ENCODE data around the gene UBE2H.
"Not testable (repeated sequence)": the region's sequence is repeated elsewhere in the genome, so short reads cannot be mapped to it uniquely, and the experiment has no call there.

UBE2H gene

DNA sequence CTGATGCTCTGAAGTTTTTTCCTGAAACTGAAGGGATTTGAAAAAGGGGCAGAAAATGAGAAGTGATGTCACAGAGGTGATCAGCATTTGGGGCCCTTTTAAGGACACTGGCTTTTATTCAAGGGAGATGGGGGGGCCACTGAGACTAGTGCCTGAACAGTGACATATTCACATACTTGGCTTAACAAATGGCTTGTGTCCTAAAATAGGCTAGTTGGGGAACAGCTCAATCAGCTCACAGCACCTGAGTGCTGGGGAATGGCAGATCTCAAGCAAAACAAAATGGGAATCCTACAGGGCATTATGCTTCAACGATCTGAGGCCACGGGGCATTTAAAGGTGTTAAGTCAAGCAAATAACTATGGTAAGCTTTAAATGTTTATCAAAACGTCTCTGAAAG, 90.1 kb downstream of the UBE2H start:
- no peak overlapping the region for H3K4me3 ChIP-seq (ENCODE audit: low read length)
- no peak for TF ChIP-seq ZNF274 (IDR thresholded peaks at IDR 0.05; ENCODE audit: low read depth, low read length)

DNA sequence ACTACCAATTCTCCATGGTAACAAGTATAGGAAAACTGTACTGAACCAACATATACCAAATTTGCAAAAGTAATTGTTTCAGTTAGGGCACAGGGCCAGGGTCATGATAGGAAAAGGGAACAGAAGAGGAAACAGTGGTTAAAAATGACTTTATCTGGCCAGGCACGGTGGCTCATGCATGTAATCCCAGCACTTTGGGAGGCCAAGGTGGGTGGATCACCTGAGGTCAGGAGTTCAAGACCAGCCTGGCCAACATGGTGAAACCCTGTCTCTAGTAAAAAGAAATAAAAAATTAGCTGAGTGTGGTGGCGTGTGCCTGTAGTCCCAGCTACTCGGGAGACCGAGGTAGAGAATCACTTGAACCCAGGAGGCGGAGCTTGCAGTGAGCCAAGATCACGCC, 92.0 kb downstream of the UBE2H start:
- not testable (repeated sequence) for H3K4me3 ChIP-seq (ENCODE audit: low read length)

DNA sequence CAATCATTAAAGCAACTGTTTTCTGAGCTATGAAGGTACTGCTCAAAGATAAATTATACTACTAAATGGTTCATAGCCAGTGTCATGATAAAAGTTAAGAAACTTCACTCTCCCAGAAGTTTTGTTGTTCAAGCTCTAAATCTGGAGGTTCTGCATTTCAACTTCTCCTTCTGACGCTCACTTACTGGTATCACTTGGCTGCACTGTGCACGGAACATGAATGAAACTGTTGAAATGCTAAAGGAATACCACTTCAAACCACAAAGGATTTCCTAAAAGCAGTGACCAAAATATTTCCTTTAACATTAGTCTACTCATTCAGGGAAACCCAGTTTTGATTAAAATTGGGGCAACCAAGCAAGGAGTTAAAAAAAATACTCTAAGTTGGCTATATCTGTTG, 93.6 kb downstream of the UBE2H start:
- H3K4me3 ChIP-seq (ENCODE audit: low read length), result no peak overlapping the region
- no peak for TF ChIP-seq ZNF274 (IDR thresholded peaks at IDR 0.05; ENCODE audit: low read depth, low read length)

DNA sequence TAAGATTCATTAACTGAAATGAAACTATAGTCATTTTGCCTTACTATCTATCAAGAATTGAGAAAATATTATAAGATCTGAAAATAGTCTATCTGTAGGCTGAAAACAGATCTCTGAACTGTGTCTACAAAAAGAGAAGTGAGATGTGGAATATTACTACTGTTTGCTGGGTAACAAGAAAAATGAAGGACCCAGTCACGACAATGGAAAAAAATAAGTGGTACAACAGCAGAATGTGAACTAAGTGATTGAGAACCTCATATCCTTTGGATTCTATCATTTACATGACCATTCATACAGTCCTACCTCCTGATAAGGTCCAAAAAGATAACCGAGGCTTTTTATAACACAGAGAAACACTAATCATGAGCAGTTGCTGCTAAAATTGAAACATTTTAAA, 94.3 kb downstream of the UBE2H start:
- H3K4me3 ChIP-seq (ENCODE audit: low read length), result no peak overlapping the region
- no peak for TF ChIP-seq ZNF274 (IDR thresholded peaks at IDR 0.05; ENCODE audit: low read depth, low read length)

DNA sequence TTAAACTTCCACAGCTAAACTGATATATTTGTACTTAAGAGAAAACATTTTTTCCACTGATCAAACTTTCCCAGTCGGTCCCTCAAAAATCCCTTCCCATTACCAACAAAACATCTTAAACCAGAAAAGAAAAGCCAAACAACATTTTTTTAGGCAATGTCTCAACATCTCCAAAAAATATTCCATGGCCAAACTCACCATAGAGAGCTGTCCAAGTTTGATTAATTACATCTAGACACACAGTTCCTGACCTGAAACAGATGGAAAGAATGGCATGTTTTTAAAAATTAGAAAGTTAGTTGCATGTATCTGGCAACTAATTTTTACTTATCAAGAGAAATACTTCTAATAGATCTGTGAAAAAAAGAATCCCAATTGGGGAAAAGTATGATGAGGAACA, 95.4 kb downstream of the UBE2H start:
- no peak for TF ChIP-seq ZNF274 (IDR thresholded peaks at IDR 0.05; ENCODE audit: low read depth, low read length)
- H3K4me3 ChIP-seq (ENCODE audit: low read length), result no peak overlapping the region

DNA sequence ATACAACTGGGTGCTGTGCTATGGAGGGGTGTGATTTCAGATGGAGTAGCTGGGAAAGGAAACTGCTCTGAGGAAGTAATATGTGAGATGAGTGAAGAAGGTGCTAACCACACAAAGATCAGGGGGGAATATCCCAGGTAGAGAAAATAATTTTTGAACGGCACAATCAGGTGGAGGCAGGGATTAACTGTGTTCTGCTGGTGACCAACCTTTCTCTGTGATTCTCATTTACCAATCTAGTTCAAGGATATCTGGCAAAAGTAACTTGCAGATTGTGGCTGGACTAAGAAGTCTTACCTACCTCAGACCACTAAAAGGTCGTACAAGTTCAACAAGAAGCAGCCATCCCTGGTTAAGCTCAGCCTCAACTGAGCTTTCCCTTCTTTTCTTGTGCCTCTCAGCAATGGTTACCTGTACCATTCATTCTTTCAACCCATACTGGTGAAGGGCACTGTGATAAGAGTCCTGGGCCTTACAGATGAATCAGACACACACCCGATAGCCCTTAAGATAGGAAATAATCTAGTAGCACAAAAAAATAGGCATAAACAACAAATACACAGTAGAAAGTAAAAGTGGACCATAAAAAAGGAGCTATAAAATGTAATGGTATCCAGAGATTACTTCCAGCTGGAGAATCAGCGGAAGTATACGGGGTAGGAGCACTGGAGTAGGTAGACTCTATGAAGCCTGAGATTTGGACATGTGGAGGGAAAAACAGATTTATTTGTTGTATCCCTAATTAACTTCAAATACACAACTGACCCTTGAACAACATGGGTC, 96.6 kb downstream of the UBE2H start:
- no peak overlapping the region for H3K4me3 ChIP-seq (ENCODE audit: low read length)
- TF ChIP-seq ZNF274 (IDR thresholded peaks at IDR 0.05; ENCODE audit: low read depth, low read length), result no peak

DNA sequence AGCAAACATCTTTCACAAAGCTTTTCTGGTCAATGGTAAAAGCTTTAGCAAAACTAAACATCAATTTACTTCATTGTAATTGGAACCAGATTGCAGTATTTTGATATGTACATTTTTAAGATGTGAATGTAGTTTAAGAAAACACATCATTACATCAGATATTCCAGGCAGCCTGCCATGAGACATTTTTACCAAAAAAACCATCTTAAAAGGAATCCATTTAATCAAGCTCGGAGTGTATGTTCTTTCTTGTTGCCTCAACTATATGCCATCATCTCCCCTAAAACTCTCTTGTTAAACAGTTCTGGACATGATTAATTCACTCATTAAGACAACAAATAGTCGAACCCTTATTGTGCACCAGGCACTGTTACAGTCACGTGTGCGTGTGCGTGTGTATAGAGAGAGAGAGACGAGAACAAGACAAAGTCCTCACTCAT, 97.5 kb downstream of the UBE2H start:
- TF ChIP-seq ZNF274 (IDR thresholded peaks at IDR 0.05; ENCODE audit: low read depth, low read length), result no peak
- H3K4me3 ChIP-seq (ENCODE audit: low read length), result no peak overlapping the region

DNA sequence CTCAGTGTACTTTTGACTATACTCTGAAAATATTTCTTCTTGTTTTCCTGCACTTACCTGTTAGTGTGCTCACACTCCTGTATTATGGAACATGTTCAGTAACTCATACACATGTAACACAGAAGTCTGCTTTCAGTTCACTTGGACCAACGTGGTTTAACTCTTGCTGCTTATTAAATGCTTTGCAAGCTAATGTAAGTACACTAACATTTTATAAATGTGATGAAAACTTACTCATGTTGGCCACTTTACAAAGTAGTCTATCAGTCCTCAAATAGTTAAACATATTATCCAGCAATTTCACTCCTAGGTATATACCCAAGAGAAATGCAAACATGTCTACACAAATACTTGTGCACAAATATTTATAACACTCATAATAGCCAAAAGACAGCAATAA, 98.4 kb downstream of the UBE2H start:
- TF ChIP-seq ZNF274 (IDR thresholded peaks at IDR 0.05; ENCODE audit: low read depth, low read length), result no peak
- no peak overlapping the region for H3K4me3 ChIP-seq (ENCODE audit: low read length)

DNA sequence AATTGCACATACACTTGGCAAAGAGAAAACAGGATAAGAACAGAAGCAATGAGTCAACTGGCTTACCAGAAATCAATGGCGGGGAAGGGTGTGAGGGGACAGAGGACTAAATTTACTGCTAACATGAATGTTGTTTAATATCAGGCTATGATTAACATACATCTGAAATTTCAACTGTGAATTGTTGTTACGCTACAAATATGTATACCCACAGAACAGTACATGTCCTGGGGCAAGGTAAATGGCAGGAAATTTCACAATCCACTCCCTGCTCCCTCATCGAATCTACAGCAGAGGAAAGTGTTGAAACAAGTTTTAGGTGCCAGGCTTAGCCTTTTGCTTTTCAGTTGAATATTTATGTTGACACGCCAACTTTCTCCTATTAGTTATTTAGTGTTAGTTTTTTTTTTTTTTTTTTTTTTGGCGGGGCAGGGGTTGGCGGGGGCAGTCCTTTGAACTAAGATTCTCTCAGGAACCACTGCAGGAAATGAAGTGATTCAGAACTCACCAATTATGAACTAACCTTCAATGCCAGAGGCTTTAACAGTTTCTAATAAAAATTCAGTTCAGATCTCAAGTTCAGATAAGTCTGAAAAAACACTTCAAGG, 99.0 kb downstream of the UBE2H start:
- H3K4me3 ChIP-seq (ENCODE audit: low read length), result no peak overlapping the region
- TF ChIP-seq ZNF274 (IDR thresholded peaks at IDR 0.05; ENCODE audit: low read depth, low read length), result no peak

DNA sequence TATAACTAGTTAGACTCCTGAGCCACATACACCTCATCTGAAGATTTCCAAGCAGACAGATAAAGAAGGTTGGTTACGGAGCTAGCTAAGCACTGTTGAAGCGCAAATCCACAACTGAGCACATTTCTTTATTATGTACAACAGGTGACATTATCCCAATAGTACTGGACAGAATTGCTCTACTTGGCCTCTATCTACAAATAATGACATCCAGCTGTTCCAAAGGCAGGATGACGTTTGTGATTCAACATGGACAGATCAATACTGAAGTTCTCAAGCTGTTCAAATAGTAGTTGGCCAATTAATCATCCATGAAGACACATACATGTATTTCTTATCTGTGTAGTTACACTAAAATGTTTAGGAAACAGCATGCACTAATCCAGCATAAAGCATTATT, 101.0 kb downstream of the UBE2H start:
- TF ChIP-seq ZNF274 (IDR thresholded peaks at IDR 0.05; ENCODE audit: low read depth, low read length), result no peak
- no peak overlapping the region for H3K4me3 ChIP-seq (ENCODE audit: low read length)

DNA sequence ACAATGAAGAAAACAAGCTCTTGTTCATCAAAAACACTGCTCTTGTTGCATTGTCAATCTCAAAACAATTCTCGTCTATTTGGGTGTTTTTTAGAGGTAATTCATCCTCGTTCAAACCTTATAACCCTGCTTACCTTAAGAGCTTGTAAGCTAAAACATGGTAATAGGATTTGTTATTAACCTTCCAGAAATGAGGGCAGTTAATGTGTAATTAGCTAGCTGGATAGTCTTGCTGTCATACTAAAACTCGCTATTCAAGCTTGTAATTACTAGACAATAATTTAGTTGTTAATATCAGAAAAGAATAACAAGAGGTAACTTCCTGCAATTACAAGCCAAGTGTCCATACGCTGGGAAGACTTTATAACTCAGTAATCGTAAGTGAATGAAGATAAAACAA, 101.6 kb downstream of the UBE2H start:
- TF ChIP-seq ZNF274 (IDR thresholded peaks at IDR 0.05; ENCODE audit: low read depth, low read length), result no peak
- H3K4me3 ChIP-seq (ENCODE audit: low read length), result no peak overlapping the region

DNA sequence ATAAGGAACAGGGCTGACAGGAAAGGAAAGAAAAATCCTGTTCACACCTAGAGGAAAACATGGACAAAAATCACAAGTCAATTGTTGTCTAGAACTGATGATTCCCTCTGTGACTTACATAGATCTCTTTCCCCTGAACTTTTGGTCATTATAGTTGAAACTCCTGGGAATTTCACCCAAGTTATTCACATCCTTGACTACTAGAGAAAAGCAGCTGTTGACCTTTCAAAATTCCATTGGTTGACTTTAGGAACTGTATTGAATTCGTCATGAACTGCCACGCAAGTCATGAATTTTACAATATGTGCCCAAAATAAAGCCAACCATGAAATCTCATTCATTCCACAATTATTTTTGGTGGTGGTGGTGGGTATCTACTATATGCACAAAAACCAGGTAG, 104.3 kb downstream of the UBE2H start:
- TF ChIP-seq ZNF274 (IDR thresholded peaks at IDR 0.05; ENCODE audit: low read depth, low read length), result no peak
- H3K4me3 ChIP-seq (ENCODE audit: low read length), result no peak overlapping the region

DNA sequence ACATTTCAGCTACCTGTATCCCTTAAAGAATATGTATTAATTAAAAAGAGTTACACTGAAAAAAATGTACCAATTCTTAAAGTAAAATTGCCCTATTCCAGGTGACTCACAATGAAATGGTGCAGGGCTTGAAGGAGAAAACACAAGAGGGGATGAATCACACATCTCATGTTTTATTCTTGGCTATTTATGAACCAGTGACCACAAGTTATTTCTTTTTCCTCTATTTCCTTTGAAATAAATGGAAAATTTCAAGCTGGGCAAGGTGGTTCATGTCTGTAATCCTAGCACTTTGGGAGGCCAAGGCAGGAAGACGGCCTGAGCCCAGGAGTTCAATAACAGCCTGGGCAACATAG, 106.8 kb downstream of the UBE2H start:
- H3K4me3 ChIP-seq (ENCODE audit: low read length), result no peak overlapping the region
- TF ChIP-seq ZNF274 (IDR thresholded peaks at IDR 0.05; ENCODE audit: low read depth, low read length), result no peak

DNA sequence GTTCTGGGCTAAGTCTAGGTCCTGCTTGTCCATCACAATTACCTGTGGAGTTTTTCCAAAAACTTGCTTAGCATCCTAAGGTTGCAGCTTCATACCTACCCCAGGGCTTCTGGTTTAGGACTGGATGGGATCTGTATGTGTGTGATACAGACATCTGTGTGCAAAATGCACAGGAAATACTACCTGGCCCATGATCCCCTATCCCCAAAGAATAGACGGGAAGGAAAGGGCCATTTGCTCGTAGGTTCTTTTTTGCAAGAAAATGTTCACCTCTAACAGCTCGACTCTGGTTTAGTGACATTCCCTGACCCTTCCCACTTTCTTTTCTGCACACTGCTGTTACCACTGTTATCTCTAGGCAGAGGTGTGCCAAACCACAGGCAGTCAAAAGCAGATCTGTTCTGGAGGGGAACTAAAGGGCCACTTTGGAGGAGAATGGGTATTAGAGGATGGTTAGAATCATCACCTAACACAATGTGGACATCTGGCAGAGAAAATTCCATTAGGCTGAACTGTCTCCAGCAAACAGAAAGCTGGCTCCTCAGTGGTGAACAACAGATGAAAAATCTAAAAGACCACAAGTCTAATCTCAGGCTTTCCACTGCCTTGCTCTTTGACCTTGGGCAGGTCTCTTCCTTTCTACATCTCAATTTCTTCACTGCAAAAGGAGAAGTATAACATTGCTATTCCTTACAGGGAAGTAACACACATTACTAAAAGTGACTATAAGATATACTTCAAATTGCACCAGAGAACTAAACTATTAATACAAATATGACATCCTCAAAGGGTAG, 107.4 kb downstream of the UBE2H start:
- no peak overlapping the region for H3K4me3 ChIP-seq (ENCODE audit: low read length)
- TF ChIP-seq ZNF274 (IDR thresholded peaks at IDR 0.05; ENCODE audit: low read depth, low read length), result no peak

Measured in GM08714 (cell line).